Fibroblast of villous mesenchyme (primary cell): Measurements from ENCODE around the gene VPS8. TPM values are rescaled to one million over a fixed set of nuclear protein-coding genes. Genes with fewer than 3 reads are reported as not detected.

ENCODE experiments used
- DNase-seq: peaks from one replicate; pipeline ENCODE4 v3.0.0-alpha.2; 2010; ENCODE audit warnings: low read depth
- H3K4me3 ChIP-seq: 2 replicates; pipeline ENCODE4 v1.5.1; 2011; ENCODE audit warnings: low read depth, mild to moderate bottlenecking, low read length
- total RNA-seq: library from RNA; depleted of rRNA; stranded (reverse); fragments of >200 nt; gene quantifications from 2 replicates; pipeline ENCODE4 v1.2.3, GENCODE V29; 2012
- TF ChIP-seq, protein P1 (sequence below): IDR thresholded peaks from 2 replicates; pipeline ENCODE4 v1.5.1; 2012; ENCODE audit warnings: low read depth, mild to moderate bottlenecking, low read length; ENCODE audit not compliant: insufficient read depth

Gene VPS8
- total RNA-seq, 1 donor: 92.8 TPM

DNA sequence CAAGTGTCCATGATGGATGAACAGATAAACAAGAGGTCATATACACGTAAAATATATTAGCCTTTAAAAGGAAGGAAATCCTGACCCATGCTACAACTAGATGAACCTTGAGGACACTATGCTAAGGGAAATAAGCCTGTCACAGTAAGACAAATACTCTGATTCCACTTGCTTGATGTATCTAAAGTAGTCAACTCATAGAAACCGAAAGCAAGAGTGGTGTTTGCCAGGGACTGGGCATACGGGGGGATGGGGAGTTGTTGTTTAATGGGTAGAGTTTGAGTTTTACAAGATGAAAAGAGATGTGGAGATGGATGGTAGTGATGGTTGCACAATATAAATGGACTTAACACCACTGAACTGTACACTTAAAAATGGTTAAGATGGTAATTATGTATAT lies 275.5 kb downstream of the VPS8 start:
- DNase-seq: no peak
- H3K4me3 ChIP-seq: no peak overlapping the region
- TF ChIP-seq, protein P1, sequence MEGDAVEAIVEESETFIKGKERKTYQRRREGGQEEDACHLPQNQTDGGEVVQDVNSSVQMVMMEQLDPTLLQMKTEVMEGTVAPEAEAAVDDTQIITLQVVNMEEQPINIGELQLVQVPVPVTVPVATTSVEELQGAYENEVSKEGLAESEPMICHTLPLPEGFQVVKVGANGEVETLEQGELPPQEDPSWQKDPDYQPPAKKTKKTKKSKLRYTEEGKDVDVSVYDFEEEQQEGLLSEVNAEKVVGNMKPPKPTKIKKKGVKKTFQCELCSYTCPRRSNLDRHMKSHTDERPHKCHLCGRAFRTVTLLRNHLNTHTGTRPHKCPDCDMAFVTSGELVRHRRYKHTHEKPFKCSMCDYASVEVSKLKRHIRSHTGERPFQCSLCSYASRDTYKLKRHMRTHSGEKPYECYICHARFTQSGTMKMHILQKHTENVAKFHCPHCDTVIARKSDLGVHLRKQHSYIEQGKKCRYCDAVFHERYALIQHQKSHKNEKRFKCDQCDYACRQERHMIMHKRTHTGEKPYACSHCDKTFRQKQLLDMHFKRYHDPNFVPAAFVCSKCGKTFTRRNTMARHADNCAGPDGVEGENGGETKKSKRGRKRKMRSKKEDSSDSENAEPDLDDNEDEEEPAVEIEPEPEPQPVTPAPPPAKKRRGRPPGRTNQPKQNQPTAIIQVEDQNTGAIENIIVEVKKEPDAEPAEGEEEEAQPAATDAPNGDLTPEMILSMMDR: no peak

DNA sequence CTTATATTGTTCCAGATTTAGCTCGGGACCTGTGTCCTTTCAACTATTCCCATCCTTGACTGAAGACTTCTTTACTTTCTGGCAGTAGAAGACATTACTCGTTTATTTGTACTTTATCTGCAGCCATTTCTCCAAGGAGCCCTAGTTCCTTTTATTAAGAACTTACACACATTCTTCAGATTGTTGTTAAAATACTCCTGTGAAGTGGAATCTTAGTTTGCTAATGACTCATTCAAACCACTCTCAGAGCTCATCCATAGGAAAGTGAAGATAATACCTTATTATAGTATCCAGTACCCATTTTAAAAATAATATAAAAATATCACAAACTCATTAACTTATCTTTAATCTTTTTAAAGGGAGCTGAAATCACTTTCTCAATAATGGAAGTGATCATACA lies 277.4 kb downstream of the VPS8 start:
- TF ChIP-seq, protein P1: no peak
- no peak overlapping the region for H3K4me3 ChIP-seq
- peak; percentile 17 for DNase-seq

DNA sequence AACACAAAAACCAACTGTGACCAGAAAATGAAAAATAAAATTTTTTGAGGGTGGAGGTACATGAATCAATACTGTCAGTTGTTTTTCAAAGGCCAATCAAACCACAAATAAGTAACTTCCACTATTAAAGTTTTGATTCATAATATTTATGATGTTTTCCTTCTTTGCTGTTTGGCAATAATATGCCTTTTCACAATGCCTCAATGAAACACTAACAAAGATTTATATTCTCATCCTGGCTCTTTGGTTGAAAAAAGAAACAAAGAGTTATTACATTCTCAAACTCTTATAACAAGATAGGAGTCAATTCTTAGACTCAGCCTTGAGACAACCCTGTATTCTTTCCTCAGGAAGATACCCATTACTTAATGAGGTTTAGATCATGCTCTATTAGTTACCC lies 277.8 kb downstream of the VPS8 start:
- DNase-seq: no peak
- H3K4me3 ChIP-seq: no peak overlapping the region
- TF ChIP-seq, protein P1: no peak

DNA sequence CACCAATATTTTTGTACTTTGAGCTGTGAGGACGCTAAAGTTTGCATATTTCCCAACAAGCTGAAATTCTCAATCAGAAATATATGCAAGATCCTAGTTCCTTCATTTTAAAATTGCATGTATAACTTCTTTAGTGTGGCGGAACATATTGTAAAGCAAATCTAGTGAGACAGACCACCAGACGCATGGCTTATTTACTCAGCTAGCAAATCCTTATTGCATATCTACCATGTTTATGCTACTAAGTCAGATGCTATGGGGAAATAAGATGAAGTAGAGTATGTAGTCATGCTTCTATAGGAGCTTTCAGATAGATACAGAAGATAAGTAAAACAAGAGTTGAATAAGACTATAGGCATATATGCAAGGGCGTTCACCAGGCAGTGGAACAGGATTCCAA lies 278.8 kb downstream of the VPS8 start:
- no peak for DNase-seq
- TF ChIP-seq, protein P1: no peak
- no peak overlapping the region for H3K4me3 ChIP-seq

DNA sequence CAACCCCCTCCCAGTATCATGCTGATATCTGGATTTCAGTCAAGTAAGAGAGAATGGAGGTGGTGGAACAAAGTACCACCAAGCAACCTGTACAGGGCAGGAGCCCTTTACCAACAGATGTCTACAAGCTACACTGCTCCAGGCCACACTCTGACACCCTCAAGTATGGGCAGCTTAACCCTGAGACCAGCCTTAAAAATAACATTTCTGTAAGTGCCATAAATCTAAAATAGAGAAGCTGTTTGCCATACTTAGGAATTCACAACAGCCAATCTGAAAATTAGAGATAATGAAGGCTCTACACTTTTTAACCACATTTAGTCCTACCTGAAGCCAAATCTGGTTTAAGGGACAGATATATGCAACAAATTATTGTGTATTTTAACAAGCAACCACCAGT lies 281.1 kb downstream of the VPS8 start:
- DNase-seq: no peak
- TF ChIP-seq, protein P1: no peak

DNA sequence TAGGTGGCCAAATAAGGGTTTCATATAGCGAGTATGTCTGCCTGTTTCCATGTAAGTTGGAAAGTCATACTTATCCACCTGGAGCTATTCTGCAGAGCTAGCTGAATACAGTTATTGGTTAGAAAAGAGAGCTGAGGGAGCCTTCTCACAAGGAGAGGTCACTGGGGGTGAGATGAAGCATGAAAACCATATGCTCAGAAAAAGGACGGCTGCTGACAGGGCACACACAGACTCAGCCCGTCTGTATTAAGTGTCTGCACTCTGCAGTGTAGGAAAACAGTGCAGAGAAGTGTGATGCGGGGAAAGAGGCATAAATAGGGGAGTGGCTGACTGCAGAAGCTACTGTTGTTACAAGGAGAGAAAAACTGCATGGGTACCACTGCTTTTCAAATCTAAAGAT lies 282.7 kb downstream of the VPS8 start:
- H3K4me3 ChIP-seq: no peak overlapping the region
- TF ChIP-seq, protein P1: no peak
- DNase-seq: peak; percentile 10

More for the DNA sequence above, 281.1 kb downstream of the VPS8 start:
- no peak overlapping the region for H3K4me3 ChIP-seq

Other genes starting within 250 kb of the VPS8 start
- 20.6 and 23.7 TPM in 2 replicates for gene MAGEF1, start 100.1 kb upstream of the VPS8 start, total RNA-seq